SK-N-SH treated with all-trans-retinoic acid at 6 μM for 48 hours (cell line): ENCODE results near the gene CDH7.

Source experiments
- ATAC-seq: fragments of 200-7000 bp; cut with Tn5 transposase; 3 replicates; pipeline ENCODE4 v1.9.1; 2020; ENCODE audit warnings: mild to moderate bottlenecking, moderate library complexity
- ARNTL ChIP-seq: fragments of 450-650 bp; formaldehyde crosslinking; IDR thresholded peaks from 2 replicates; pipeline ENCODE4 v1.5.0; 2020; ENCODE audit warnings: low read depth, mild to moderate bottlenecking, moderate library complexity, borderline replicate concordance
- BACH2 ChIP-seq: fragments of 250-450 bp; sonication (Bioruptor Pico); IDR thresholded peaks from 2 replicates; pipeline ENCODE4 v1.9.0; 2021; ENCODE audit warnings: mild to moderate bottlenecking, borderline replicate concordance
- CSDC2 ChIP-seq: fragments of 250-450 bp; sonication (Bioruptor Pico); IDR thresholded peaks from 2 replicates; pipeline ENCODE4 v1.5.0; 2020; ENCODE audit warnings: mild to moderate bottlenecking, moderate library complexity
- ESRRG ChIP-seq: fragments of 250-450 bp; sonication (Bioruptor Pico); IDR thresholded peaks from 2 replicates; pipeline ENCODE4 v1.6.1; 2021; ENCODE audit warnings: mild to moderate bottlenecking
- GLIS3 ChIP-seq: fragments of 250-450 bp; sonication (Bioruptor Pico); IDR thresholded peaks from 2 replicates; pipeline ENCODE4 v1.5.0; 2020; ENCODE audit warnings: mild to moderate bottlenecking, moderate library complexity
- ISL1 ChIP-seq: fragments of 250-450 bp; sonication (Bioruptor Pico); IDR thresholded peaks from 2 replicates; pipeline ENCODE4 v2.1.2; 2022; ENCODE audit warnings: mild to moderate bottlenecking, moderate library complexity
- PATZ1 ChIP-seq: fragments of 250-450 bp; sonication (Bioruptor Pico); IDR thresholded peaks from 2 replicates; pipeline ENCODE4 v1.8.0; 2020; ENCODE audit warnings: mild to moderate bottlenecking, moderate library complexity, borderline replicate concordance
- PPARA ChIP-seq: fragments of 250-450 bp; sonication (Bioruptor Pico); IDR thresholded peaks from 2 replicates; pipeline ENCODE4 v1.5.0; 2020; ENCODE audit warnings: mild to moderate bottlenecking, borderline replicate concordance
- SNAI2 ChIP-seq: fragments of 250-450 bp; sonication (Bioruptor Pico); IDR thresholded peaks from 2 replicates; pipeline ENCODE4 v1.5.0; 2020; ENCODE audit warnings: mild to moderate bottlenecking, moderate library complexity
- TCF4 ChIP-seq: fragments of 250-450 bp; sonication (Bioruptor Pico); IDR thresholded peaks from 2 replicates; pipeline ENCODE4 v1.8.0; 2021; ENCODE audit warnings: mild to moderate bottlenecking, moderate library complexity, borderline replicate concordance
- TOX ChIP-seq: fragments of 250-450 bp; sonication (Bioruptor Pico); IDR thresholded peaks from 2 replicates; pipeline ENCODE4 v1.8.0; 2021; ENCODE audit warnings: mild to moderate bottlenecking, moderate library complexity, borderline replicate concordance
- TSHZ2 ChIP-seq: fragments of 250-450 bp; sonication (Bioruptor Pico); IDR thresholded peaks from 2 replicates; pipeline ENCODE4 v1.5.0; 2020; ENCODE audit warnings: mild to moderate bottlenecking, moderate library complexity
- ZC3H10 ChIP-seq: fragments of 250-450 bp; sonication (Bioruptor Pico); IDR thresholded peaks from 2 replicates; pipeline ENCODE4 v1.5.1; 2021; ENCODE audit warnings: mild to moderate bottlenecking, moderate library complexity
- ZFP3 ChIP-seq: fragments of 250-450 bp; sonication (Bioruptor Pico); IDR thresholded peaks from 2 replicates; pipeline ENCODE4 v1.5.0; 2020; ENCODE audit warnings: mild to moderate bottlenecking, moderate library complexity
- ZFP30 ChIP-seq: fragments of 450-650 bp; formaldehyde crosslinking; IDR thresholded peaks from 2 replicates; pipeline ENCODE4 v1.5.0; 2022; ENCODE audit warnings: mild to moderate bottlenecking, moderate library complexity
- ZNF565 ChIP-seq: fragments of 450-650 bp; formaldehyde crosslinking; conservative IDR thresholded peaks from 2 replicates; pipeline ENCODE4 v1.5.0; 2020; ENCODE audit warnings: low read depth, mild to moderate bottlenecking, moderate library complexity
- ZNF70 ChIP-seq: fragments of 450-650 bp; formaldehyde crosslinking; IDR thresholded peaks from 2 replicates; pipeline ENCODE4 v1.5.0; 2020; ENCODE audit warnings: mild to moderate bottlenecking, moderate library complexity
- TF ChIP-seq, protein P1 (sequence below): fragments of 250-450 bp; sonication (Bioruptor Pico); IDR thresholded peaks from 2 replicates; pipeline ENCODE4 v1.5.1; 2021; ENCODE audit warnings: mild to moderate bottlenecking, moderate library complexity
- TF ChIP-seq, protein P2 (sequence below): fragments of 250-450 bp; sonication (Bioruptor Pico); IDR thresholded peaks from 2 replicates; pipeline ENCODE4 v1.8.0; 2021; ENCODE audit warnings: low read depth, mild to moderate bottlenecking, moderate library complexity, borderline replicate concordance

The CDH7 gene

DNA sequence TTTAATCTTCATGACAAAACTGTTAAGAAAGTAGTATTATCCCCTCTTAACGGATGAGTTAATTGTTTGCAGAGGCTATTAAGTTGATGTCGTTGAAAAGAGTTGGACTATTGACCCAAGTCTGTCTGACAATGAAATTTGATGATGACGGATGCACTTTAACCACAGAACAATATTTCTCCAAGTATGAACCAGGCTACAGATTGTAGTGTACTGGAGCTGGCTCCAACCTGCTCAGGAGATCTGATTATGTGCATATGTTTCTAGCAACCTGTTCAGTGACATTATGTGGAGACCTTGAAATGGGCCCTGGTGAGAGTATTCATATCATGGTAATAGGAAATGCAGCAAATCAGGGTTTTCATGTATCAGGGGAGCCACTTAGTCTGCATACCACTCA lies 174.1 kb downstream of the CDH7 start:
- no peak for ATAC-seq
- no peak for TF ChIP-seq BACH2 (CRISPR knock-in tag)
- no peak for TF ChIP-seq ARNTL (CRISPR knock-in tag)
- TF ChIP-seq ESRRG (CRISPR knock-in tag) = no peak
- TF ChIP-seq TSHZ2 (CRISPR knock-in tag) = no peak
- no peak for TF ChIP-seq CSDC2 (CRISPR knock-in tag)
- TF ChIP-seq ZNF565 (CRISPR knock-in tag) = no peak
- no peak for TF ChIP-seq ZC3H10 (CRISPR knock-in tag)

- no peak for TF ChIP-seq PATZ1 (CRISPR knock-in tag)
- TF ChIP-seq ESRRG (CRISPR knock-in tag) = no peak
- TF ChIP-seq, protein P1, sequence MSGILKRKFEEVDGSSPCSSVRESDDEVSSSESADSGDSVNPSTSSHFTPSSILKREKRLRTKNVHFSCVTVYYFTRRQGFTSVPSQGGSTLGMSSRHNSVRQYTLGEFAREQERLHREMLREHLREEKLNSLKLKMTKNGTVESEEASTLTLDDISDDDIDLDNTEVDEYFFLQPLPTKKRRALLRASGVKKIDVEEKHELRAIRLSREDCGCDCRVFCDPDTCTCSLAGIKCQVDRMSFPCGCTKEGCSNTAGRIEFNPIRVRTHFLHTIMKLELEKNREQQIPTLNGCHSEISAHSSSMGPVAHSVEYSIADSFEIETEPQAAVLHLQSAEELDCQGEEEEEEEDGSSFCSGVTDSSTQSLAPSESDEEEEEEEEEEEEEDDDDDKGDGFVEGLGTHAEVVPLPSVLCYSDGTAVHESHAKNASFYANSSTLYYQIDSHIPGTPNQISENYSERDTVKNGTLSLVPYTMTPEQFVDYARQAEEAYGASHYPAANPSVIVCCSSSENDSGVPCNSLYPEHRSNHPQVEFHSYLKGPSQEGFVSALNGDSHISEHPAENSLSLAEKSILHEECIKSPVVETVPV (CRISPR knock-in tag) = no peak
- no peak for TF ChIP-seq BACH2 (CRISPR knock-in tag)
- TF ChIP-seq ISL1 (CRISPR knock-in tag) = no peak
- TF ChIP-seq SNAI2 = no peak
- ATAC-seq = no peak
Observed at GRCh38 chr18:65934874-65935273, 184.1 kb downstream of the CDH7 start.

GRCh38 chr18:65936678-65937077 lies 185.9 kb downstream of the CDH7 start:
- TF ChIP-seq, protein P2, sequence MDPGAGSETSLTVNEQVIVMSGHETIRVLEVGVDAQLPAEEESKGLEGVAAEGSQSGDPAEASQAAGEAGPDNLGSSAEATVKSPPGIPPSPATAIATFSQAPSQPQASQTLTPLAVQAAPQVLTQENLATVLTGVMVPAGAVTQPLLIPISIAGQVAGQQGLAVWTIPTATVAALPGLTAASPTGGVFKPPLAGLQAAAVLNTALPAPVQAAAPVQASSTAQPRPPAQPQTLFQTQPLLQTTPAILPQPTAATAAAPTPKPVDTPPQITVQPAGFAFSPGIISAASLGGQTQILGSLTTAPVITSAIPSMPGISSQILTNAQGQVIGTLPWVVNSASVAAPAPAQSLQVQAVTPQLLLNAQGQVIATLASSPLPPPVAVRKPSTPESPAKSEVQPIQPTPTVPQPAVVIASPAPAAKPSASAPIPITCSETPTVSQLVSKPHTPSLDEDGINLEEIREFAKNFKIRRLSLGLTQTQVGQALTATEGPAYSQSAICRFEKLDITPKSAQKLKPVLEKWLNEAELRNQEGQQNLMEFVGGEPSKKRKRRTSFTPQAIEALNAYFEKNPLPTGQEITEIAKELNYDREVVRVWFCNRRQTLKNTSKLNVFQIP = no peak
- TF ChIP-seq ZFP30 (CRISPR knock-in tag) (no peak), ZNF565 (CRISPR knock-in tag) (no peak), ZC3H10 (CRISPR knock-in tag) (no peak), PATZ1 (CRISPR knock-in tag) (no peak), BACH2 (CRISPR knock-in tag) (no peak)
- ATAC-seq = no peak

GRCh38 chr18:65937180-65937579 lies 186.4 kb downstream of the CDH7 start:
- ATAC-seq = no peak
- TF ChIP-seq TCF4 (CRISPR knock-in tag) (no peak), ISL1 (CRISPR knock-in tag) (no peak), PPARA (no peak), ZFP3 (no peak), CSDC2 (CRISPR knock-in tag) (no peak), ESRRG (CRISPR knock-in tag) (no peak), ZC3H10 (CRISPR knock-in tag) (no peak), ZFP30 (CRISPR knock-in tag) (no peak), TSHZ2 (CRISPR knock-in tag) (no peak), ZNF70 (CRISPR knock-in tag) (no peak), GLIS3 (no peak), TOX (CRISPR knock-in tag) (no peak)
- TF ChIP-seq, protein P2 = no peak
